ENCODE results near the gene RSAD1.
"Not testable (repeated sequence)": the region's sequence is repeated elsewhere in the genome, so short reads cannot be mapped to it uniquely, and the experiment has no call there.

RSAD1 gene

GRCh38 chr17:50458701-50459676, 19.7 kb upstream of the RSAD1 start:
- no peak for DNase-seq

DNA sequence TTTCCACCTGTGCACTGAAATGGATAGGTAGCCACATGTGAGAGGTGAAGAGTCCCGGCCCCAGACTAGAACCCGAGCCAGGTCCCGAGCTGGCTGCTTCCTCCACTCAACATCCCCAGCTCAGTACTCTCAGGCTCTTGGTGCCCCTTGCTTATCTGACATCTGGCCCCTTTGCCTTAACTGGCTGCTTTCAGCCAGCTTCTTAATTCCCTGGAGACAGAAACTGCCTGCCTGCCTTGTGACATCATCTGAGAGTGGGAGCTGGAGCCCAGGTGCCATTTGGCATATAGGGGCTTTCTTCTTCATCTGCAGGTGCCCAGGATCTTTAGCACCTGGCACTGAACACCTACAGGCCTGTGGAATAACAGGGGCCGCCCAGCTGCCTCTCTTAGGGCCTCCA, 18.9 kb upstream of the RSAD1 start:
- DNase-seq = no peak

DNA sequence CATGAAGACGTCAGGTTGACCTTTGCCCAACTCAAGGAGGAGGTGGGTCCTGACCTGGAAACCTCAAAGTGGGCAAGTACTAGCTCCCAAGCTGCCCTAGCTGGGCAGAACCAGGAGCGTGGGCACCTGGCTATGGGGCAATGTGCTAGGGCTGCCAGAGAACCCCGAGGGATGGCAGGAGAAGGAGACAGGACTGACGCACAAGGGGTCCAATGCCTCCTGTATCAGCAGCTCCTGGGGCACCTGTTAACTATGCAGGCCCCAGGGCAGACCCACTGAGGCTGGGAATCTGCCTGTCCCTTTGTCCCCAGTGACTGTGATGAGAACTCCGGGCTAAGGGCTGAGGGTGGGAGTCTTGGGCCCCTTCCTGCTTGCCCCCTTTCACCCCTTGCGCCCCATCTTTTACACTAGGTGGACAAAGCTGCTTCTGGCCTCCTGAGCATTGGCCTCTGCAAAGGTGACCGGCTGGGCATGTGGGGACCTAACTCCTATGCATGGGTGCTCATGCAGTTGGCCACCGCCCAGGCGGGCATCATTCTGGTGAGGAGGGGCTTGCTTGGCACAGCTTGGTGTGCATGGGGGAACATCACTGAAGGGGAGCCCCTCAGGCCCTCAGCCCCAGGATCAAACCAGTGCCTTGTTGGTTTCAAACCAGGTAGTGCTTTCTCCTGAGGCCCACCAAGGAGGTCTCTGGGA, 17.7 kb upstream of the RSAD1 start:
- no peak for DNase-seq

DNA sequence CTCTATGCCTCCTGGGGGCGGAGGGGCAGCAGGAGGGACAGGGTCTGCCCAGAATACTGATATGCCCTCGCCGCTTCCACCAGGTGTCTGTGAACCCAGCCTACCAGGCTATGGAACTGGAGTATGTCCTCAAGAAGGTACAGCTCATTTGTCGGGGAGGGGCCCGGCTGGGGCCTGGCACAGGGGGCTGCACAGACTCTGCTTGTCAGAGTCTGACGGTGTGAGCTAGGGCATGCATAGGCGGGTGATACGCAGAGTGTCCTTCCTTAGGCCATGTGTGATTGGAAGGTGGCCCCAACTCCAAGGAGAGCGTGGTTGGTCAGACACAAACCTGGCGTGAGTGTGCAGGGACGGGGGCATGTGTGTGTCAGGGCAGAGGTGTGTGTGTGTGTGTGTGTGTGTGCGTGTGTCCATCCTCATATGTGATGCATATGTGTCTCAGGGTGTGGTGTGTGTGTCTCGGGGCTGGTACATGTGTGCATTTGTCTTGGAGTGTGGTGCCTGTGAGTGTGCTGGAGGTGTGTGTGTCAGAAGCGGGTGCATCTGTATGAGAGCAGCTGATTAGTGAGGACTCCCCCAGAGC, 17.0 kb upstream of the RSAD1 start:
- DNase-seq = no peak

- no peak for DNase-seq
Observed at GRCh38 chr17:50462446-50462845, 16.2 kb upstream of the RSAD1 start.

GRCh38 chr17:50464121-50464520, 14.5 kb upstream of the RSAD1 start:
- no peak for DNase-seq

DNA sequence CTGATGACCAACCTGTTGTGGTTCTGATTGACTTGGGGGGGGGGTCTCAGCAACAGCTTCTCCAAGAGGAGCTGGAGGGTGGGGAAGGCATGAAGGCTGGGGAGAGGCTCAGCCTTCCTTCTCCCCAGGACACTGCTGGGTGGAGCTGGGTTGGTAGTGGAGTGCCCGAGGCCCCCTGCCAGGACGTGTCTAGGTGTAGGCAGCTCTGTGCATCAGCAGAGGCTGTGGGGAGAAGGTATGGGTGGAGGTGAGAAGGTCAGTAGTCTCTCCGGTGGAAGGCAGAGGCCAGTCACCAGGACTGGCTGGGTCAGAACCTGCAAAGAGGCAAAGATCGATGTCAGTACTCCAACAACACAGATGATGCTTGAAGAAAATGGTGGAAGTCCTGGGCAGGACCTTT, 13.9 kb upstream of the RSAD1 start:
- no peak for DNase-seq

DNA sequence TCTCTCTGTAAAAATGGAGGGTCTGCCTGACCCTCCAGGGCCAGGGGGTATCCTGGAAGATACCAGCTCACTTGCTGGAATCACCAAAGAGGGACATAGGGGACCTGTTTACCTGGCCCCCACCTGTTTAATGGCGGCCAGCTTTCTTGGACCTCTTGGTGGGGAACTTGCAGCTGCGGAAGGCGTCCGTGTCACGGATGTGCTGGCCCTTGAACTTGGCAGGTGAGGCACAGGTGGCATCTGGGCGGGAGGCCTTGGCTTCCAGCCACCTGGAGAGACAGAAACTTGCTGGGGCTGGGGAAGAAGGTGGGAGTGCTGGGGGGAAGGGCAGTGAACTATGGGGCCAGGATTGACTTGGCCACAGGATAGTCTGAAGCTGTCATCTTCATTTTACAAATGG, 13.5 kb upstream of the RSAD1 start:
- DNase-seq = no peak

DNA sequence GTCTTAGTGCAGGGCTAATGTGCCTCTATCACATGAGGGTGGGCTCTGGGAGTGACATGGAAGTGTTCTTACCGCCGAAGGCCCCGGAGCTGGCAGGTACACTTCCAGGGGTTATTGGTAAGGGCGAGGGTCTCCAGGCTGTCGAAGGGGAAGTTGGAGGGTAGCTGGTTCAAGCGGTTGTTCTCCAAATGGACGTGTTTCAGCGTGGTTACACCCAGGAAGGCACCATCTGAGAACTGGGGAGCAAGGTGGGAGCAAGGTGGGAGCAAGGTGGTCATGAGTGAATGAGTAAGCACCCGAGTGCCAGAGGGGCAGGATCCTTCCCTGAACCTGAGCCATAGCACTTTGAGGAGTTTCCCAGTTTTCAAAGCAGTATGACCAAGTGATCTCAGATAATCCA, 13.0 kb upstream of the RSAD1 start:
- no peak for DNase-seq

DNA sequence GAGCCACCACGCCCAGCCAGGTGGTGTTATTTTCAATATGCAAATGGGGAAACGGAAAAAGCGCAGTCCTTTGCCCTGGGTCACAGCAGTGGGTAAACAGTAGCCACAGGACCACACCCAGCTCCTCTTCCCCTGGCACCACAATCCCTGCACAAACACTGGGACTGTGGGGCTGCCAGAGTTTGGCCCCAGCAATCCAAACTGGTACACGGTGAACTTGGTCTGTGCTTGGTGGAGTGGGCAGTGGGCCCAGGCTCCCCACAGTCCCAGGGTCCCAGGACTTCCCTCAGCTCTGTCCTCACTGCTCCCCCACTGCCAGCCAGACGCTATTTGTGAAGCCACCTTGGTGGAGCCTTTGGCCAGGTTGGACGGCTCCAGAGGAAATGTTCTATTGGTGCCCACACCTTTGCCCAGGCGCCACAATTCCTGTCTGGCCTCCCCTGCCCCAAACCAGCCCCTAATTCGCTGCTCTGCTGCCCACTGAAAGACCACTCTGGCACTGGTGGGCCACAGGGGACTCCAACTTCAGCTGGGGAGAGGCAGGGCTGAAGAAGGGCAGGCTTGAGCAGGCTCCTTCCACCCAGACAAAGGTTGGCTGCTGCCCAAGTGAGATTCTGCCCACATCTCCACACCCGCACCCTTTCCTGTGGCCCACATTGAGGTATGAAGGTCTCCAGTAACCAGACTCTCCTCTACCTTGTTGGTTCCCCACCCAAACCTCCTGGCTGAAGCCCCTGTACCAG, 12.1 kb upstream of the RSAD1 start:
- no peak for DNase-seq

DNA sequence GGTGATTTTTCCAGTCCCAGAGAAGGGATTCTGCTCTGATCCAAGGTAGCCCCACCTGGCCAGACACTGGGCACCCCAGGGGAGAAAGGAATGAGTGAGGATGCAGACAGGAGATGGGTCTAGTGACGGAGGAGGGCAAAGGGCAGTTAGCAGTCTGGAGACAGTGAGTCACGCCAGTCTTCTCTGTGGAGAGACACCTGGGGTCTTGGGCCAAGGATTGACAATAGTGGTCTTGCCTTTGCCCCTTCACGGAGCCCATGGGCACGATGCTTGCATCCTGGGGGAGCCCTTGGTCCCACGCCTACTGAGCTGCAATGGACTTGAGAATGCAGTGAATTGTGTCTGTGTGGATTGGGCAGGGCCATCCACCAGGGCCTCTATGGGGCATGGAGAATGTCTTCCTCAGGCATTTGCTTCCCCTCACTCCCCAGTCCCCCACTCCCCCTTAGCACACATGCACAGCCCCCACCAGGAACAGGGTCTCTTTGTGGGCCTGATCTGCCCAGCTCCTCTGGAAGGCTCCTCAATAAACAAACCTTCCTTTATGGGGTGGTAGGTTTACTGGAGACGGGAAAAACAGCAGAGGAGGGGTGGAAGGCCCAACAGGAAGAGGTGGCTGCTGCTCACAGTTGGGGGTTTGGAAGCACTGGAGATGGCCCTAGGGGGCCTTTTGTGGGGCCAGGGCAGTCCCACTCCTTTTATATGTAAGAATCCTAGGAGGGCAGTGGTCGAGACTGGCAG, 11.4 kb upstream of the RSAD1 start:
- DNase-seq = no peak

DNA sequence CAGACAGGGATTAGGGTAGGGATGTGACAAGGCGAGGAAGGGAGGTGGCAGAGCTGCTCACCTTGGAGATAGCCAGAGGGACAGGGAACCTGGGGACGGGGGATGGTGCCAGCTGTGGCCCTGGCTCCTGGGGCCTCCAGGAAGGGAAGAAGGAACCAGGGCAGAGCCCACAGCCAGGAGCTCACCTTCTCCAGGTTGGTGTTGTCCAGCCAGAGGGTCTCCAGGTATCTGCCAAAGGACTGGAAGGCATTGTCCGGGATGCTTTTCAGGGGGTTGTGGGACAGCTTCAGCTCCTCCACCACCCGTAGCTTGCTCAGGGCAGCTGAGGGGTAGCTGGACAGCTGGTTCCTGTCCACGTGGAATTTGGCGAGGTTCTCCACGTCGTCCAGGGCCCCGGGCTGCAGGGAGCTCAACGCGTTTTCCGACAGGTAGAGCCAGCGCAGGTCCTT, 10.8 kb upstream of the RSAD1 start:
- DNase-seq = no peak

- peak; percentile 5 for DNase-seq
Observed at GRCh38 chr17:50468304-50469207, 10.1 kb upstream of the RSAD1 start, which contains the start of gene CHAD. Gene CHAD (minus strand): TSS chr17:50468880. CDS start chr17:50468813, 67 bp downstream.

- DNase-seq = no peak
Observed at GRCh38 chr17:50469208-50469605, 9.5 kb upstream of the RSAD1 start.

DNA sequence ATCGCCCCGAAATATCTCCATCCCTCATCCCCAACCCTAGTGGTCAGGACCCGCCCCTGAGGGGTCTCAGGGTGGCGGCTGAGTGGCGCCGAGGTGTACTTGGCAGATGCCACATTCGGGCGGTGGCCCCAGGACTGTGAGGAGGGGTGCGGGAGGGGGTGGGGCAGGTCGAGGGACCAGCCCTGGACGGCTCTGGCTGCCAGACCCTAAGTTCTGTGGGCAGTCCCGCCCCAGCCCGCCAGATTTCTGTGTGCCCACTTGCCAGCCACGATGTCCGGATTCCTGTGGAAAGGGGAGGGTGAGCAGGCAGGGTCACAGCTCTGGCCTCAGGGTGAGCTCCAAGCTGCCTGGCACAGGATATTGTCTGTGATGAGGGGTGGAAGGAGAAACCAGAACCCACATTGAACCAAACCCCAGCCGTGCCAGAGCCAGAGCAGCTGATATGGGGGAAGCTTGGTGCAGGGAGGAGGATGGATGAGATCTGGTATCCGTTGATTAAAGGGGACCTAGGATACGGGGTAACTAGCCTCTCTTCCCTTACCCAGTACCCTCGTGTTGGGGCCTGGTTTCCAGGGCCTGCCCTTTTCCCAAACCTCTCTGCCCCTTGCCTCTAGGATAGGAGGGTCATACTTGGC, 8.9 kb upstream of the RSAD1 start:
- DNase-seq = no peak

DNA sequence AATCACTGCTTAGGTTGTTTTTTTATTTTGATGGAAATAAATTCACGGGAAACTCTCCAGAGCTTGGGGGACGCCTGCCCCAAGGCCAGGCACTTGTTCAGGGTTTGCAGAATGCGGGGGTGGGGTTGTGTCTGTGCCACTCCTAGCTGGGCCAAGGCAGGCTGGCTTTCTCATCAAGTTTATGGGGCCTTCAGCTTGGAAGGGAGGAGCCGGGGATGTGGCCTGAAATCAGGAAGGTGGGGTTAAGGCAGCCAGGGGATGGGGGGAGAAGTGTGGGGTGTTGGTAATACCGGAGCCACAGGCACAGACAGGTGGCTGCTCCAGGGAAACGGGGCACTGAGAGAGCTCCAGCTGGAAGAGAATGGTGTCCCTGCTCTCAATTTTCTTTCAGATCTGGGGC, 8.2 kb upstream of the RSAD1 start:
- DNase-seq = no peak

DNA sequence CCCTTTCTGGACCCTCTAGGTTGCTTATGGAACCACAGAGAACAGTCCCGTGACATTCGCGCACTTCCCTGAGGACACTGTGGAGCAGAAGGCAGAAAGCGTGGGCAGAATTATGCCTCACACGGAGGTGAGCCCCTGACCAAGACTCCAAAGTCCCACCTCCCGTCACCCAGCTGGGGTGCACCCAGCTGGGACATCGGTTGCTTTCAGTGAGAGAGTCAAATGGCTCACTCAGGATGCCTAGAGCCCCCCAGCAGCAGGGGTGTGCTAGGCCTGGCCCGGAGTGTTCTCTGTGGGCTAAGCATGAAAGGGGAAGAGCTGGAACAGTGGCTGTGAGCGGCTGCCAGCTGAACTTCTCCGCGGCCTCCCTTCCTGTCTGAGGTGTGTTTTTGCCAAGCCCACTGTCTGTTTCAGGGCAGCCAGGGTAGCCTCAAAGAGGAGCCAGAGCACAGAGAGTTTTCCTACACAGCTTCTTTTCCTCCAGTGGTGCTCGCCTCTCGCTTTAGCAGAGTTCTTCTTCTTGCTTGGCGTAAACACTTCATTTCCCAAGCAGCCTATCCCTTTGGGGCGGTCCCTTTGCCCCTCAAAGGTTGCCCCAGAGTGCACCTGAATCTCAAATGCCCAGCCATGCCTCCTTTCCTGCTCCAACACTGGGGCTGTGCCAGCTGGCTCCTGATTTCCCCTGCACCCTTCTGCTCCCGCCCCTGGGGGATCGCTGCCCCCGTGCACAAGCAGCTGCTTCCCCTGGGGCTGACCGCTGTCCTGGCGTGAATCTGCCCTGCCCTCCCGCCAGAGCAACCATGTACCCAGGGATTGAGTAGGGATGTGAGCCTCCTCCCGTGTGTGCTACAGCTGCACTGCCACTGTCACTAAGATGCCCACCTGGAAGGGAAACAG, 7.4 kb upstream of the RSAD1 start:
- DNase-seq = no peak

- DNase-seq = no peak
Observed at GRCh38 chr17:50472286-50472685, 6.4 kb upstream of the RSAD1 start.

GRCh38 chr17:50472761-50473161, 5.9 kb upstream of the RSAD1 start:
- DNase-seq = not testable (repeated sequence)
